Osteoblast (primary cell): Measurements from ENCODE around the gene PTPRF. TPM values are rescaled to one million over a fixed set of nuclear protein-coding genes. Genes with fewer than 3 reads are reported as not detected.

ENCODE experiments used
- DNase-seq: peaks from one replicate; pipeline ENCODE4 v3.0.0; 2011; ENCODE audit warnings: low spot score, mixed read lengths; ENCODE audit not compliant: insufficient read length; ENCODE audit errors: missing footprints
- H2AFZ ChIP-seq: 2 replicates; pipeline ENCODE4 v1.6.0; 2011; ENCODE audit warnings: mild to moderate bottlenecking, low read length
- H3K27ac ChIP-seq: 2 replicates; pipeline ENCODE4 v1.5.1; 2011; ENCODE audit warnings: mild to moderate bottlenecking, low read depth, low read length, moderate library complexity
- H3K27me3 ChIP-seq: 2 replicates; pipeline ENCODE4 v1.6.0; 2012; ENCODE audit warnings: mild to moderate bottlenecking, control low read depth, inconsistent platforms, low read length, moderate library complexity; ENCODE audit not compliant: insufficient read depth
- H3K36me3 ChIP-seq: 2 replicates; pipeline ENCODE4 v1.5.1; 2011; ENCODE audit warnings: mild to moderate bottlenecking, low read length, control low read depth, moderate library complexity; ENCODE audit not compliant: insufficient read depth
- H3K4me1 ChIP-seq: 2 replicates; pipeline ENCODE4 v1.5.1; 2011; ENCODE audit warnings: mild to moderate bottlenecking, low read length, control low read depth, moderate library complexity; ENCODE audit not compliant: insufficient read depth
- H3K4me2 ChIP-seq: 2 replicates; pipeline ENCODE4 v1.6.0; 2011; ENCODE audit warnings: mild to moderate bottlenecking, low read length; ENCODE audit not compliant: insufficient read depth
- H3K4me3 ChIP-seq: fragments of 200-600 bp; sonication (generic); 3 replicates; pipeline ENCODE4 v1.5.1; 2012; ENCODE audit warnings: mild to moderate bottlenecking, low read length, inconsistent platforms; ENCODE audit not compliant: insufficient read depth
- H3K79me2 ChIP-seq: 2 replicates; pipeline ENCODE4 v1.6.0; 2012; ENCODE audit warnings: mild to moderate bottlenecking, low read length, control low read depth, inconsistent platforms; ENCODE audit not compliant: insufficient read depth
- H3K9me3 ChIP-seq: 2 replicates; pipeline ENCODE4 v1.5.1; 2011; ENCODE audit warnings: low read depth, low read length, control low read depth
- H4K20me1 ChIP-seq: 2 replicates; pipeline ENCODE4 v1.6.0; 2012; ENCODE audit warnings: mild to moderate bottlenecking, low read length, control low read depth; ENCODE audit not compliant: insufficient read depth
- total RNA-seq: library from RNA; depleted of rRNA; stranded (reverse); fragments of >200 nt; gene quantifications from 2 replicates; pipeline ENCODE4 v1.2.3, GENCODE V29; 2012
- TF ChIP-seq, protein P1 (sequence below): IDR thresholded peaks from 2 replicates; pipeline ENCODE4 v1.5.1; 2011; ENCODE audit warnings: mild to moderate bottlenecking, low read depth, low read length, moderate library complexity; ENCODE audit errors: extremely low read depth

Gene PTPRF
- total RNA-seq, 1 donor, result 13.0 TPM

DNA sequence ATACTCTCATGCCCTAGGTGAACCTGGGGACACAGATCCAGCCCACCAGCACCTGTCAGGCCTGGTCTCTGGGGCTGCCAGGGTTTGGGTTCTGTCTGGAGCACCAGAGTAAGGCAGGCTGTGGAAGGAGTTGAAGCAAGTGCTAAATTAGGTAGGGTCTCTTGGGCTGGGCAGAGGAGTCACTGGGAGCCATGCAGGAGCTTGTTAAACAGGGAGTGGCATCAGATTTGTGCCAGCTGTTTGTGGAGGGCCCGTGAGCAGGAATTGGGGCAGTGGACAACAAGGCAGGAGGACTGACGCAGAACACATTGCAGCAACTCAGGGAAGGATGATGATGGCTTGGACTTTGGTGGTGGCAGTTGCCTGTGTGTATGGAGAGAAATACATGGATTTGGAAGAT, 56.3 kb downstream of the PTPRF start:
- no peak overlapping the region for H3K4me2 ChIP-seq
- H3K4me1 ChIP-seq, result peaks cover 14% of the 10 kb centered on the region
- no peak for DNase-seq
- H2AFZ ChIP-seq, result no peak overlapping the region
- no peak overlapping the region for H3K27ac ChIP-seq
- H3K36me3 ChIP-seq, result peaks cover 2% of the 10 kb centered on the region
- H3K79me2 ChIP-seq, result no peaks in the 10 kb centered on the region
- no peaks in the 10 kb centered on the region for H3K27me3 ChIP-seq
- H4K20me1 ChIP-seq, result no peaks in the 10 kb centered on the region
- H3K9me3 ChIP-seq, result no peaks in the 10 kb centered on the region
- no peak overlapping the region for H3K4me3 ChIP-seq
- TF ChIP-seq, protein P1, sequence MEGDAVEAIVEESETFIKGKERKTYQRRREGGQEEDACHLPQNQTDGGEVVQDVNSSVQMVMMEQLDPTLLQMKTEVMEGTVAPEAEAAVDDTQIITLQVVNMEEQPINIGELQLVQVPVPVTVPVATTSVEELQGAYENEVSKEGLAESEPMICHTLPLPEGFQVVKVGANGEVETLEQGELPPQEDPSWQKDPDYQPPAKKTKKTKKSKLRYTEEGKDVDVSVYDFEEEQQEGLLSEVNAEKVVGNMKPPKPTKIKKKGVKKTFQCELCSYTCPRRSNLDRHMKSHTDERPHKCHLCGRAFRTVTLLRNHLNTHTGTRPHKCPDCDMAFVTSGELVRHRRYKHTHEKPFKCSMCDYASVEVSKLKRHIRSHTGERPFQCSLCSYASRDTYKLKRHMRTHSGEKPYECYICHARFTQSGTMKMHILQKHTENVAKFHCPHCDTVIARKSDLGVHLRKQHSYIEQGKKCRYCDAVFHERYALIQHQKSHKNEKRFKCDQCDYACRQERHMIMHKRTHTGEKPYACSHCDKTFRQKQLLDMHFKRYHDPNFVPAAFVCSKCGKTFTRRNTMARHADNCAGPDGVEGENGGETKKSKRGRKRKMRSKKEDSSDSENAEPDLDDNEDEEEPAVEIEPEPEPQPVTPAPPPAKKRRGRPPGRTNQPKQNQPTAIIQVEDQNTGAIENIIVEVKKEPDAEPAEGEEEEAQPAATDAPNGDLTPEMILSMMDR, result no peak

DNA sequence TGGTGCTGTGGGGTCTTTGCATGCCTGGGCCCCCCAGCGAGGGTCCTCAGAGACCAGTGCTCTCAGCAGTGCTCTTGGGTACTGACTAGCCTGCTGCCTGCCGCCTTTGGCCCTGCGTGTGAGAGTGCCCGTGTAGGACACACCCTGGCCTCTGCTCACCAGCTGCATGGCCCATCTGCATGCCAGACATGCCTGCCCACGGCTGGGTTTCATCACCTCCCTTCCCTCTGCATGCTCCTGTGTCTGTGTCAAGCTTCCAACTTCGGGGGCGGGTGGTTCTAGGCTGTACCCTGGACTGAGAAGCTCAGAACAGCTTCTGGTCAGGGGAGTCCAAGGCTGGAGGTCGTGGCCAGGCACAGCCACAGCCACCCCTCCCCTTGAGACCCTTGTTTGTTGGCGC, 56.9 kb downstream of the PTPRF start:
- Histone ChIP-seq H3K27ac (no peak overlapping the region), H3K9me3 (no peaks in the 10 kb centered on the region), H3K79me2 (no peaks in the 10 kb centered on the region), H3K36me3 (peaks cover 5% of the 10 kb centered on the region), H4K20me1 (no peaks in the 10 kb centered on the region), H3K27me3 (no peaks in the 10 kb centered on the region), H3K4me1 (peaks cover 10% of the 10 kb centered on the region), H2AFZ (no peak overlapping the region), H3K4me2 (no peak overlapping the region), H3K4me3 (no peak overlapping the region)
- TF ChIP-seq, protein P1, result no peak
- DNase-seq, result peak; percentile 95

DNA sequence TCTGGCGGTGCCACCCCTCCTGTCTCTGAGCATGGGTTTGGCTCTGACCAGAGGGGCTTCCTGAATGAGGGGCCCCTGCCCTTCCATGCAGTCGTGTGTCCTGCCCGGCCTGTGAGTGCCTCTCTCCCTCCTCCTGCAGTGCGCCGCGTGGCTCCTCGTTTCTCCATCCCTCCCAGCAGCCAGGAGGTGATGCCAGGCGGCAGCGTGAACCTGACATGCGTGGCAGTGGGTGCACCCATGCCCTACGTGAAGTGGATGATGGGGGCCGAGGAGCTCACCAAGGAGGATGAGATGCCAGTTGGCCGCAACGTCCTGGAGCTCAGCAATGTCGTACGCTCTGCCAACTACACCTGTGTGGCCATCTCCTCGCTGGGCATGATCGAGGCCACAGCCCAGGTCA, 57.9 kb downstream of the PTPRF start:
- peaks cover 5% of the 10 kb centered on the region for H3K36me3 ChIP-seq
- H3K27me3 ChIP-seq, result no peaks in the 10 kb centered on the region
- H3K79me2 ChIP-seq, result no peaks in the 10 kb centered on the region
- TF ChIP-seq, protein P1, result no peak
- H3K9me3 ChIP-seq, result no peaks in the 10 kb centered on the region
- H3K4me2 ChIP-seq, result no peak overlapping the region
- DNase-seq, result no peak
- no peak overlapping the region for H3K4me3 ChIP-seq
- no peaks in the 10 kb centered on the region for H4K20me1 ChIP-seq
- H3K4me1 ChIP-seq, result peaks cover 10% of the 10 kb centered on the region
- H3K27ac ChIP-seq, result no peak overlapping the region
- H2AFZ ChIP-seq, result no peak overlapping the region

DNA sequence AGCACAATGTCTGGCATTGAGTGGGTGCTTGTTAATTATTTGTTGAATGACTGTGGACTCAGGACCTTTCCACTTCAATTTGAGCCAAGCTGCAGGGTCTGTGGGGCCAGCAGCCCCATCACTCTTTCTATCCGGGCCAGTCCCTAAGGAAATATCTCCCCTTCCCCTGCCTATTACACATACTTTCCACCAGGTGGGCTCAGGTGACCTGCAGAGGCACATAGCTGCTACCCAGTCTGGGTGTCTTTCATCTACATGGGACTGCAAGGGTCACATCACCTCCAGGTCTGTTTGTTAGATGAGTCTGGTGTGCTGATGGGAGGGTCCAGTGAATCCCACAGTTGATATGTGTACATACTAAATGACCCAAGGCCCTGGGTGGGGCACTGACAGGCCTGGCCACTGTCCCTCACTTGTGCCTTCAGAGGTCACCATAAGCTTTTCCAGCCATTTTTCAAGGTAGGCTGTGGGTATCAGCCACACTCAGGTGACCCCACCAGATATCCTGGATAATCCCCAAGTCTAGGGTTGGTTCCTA, 59.8 kb downstream of the PTPRF start:
- Histone ChIP-seq H3K79me2 (no peaks in the 10 kb centered on the region), H3K4me3 (no peak overlapping the region), H3K36me3 (peaks cover 5% of the 10 kb centered on the region), H3K4me2 (no peak overlapping the region), H3K27ac (no peak overlapping the region), H3K27me3 (no peaks in the 10 kb centered on the region), H4K20me1 (no peaks in the 10 kb centered on the region), H3K4me1 (peaks cover 10% of the 10 kb centered on the region), H2AFZ (no peak overlapping the region), H3K9me3 (no peaks in the 10 kb centered on the region)
- TF ChIP-seq, protein P1, result no peak
- DNase-seq, result no peak
